Activated CD4-positive, alpha-beta T cell treated with anti-CD3 and anti-CD28 coated beads, Interleukin-2, amount 10 ng/mL, durations not matched to agents 24 days and 14 days (primary cell): ENCODE data around the gene CHRNE. TPM values are rescaled to one million over a fixed set of nuclear protein-coding genes. Genes with fewer than 3 reads are reported as not detected.
A peak's percentile ranks its signal among the peaks of the same experiment; 100 is the strongest.
"Not testable (repeated sequence)": the region's sequence is repeated elsewhere in the genome, so short reads cannot be mapped to it uniquely, and the experiment has no call there.

Source experiments
- DNase-seq: peaks from one replicate; pipeline ENCODE4 v3.0.0; 2022
- H3K27ac Mint-ChIP-seq: one replicate; pipeline ENCODE4 v1.8.0; 2022; ENCODE audit warnings: mild to moderate bottlenecking, mixed read lengths
- H3K27me3 Mint-ChIP-seq: one replicate; pipeline ENCODE4 v1.8.0; 2022; ENCODE audit warnings: mixed read lengths
- H3K36me3 Mint-ChIP-seq: one replicate; pipeline ENCODE4 v1.8.0; 2022; ENCODE audit warnings: low read depth, mild to moderate bottlenecking, mixed read lengths
- H3K4me1 Mint-ChIP-seq: one replicate; pipeline ENCODE4 v1.8.0; 2021; ENCODE audit warnings: mixed read lengths
- H3K4me3 Mint-ChIP-seq: one replicate; pipeline ENCODE4 v1.8.0; 2022; ENCODE audit warnings: mild to moderate bottlenecking, moderate library complexity, mixed read lengths
- H3K9me3 Mint-ChIP-seq: one replicate; pipeline ENCODE4 v1.8.0; 2021; ENCODE audit warnings: mixed read lengths
- intact Hi-C: fragments of 100-400 bp; cut with micrococcal nuclease; formaldehyde crosslinking; loops from one replicate; pipeline ENCODE4 v1.15.1; 2023
- total RNA-seq: library from RNA; stranded (reverse); gene quantifications from 2 replicates; pipeline ENCODE4 v1.2.3, GENCODE V29; 2022

The CHRNE gene
- total RNA-seq, 1 donor from 2014 or later, result 0.42 TPM

- Mint-ChIP-seq H3K36me3 (no peaks in the 10 kb centered on the region), H3K27ac (no peak overlapping the region), H3K4me1 (peaks cover 10% of the 10 kb centered on the region), H3K4me3 (no peak overlapping the region), H3K27me3 (peaks cover 8% of the 10 kb centered on the region), H3K9me3 (no peaks in the 10 kb centered on the region)
- intact Hi-C loops, result loop anchor here (2.0 kb wide), 2 partner anchors 78 to 154 kb away; partner anchors contain the start of gene CAMTA2
- peak; percentile 69 for DNase-seq
Observed at GRCh38 chr17:4908301-4908700, 5.4 kb upstream of the CHRNE start.

- H3K36me3 Mint-ChIP-seq, H3K27me3 Mint-ChIP-seq, H3K9me3 Mint-ChIP-seq, DNase-seq, intact Hi-C loops, H3K27ac Mint-ChIP-seq, H3K4me3 Mint-ChIP-seq: not testable (repeated sequence)
- peaks cover 19% of the 10 kb centered on the region for H3K4me1 Mint-ChIP-seq
Observed at GRCh38 chr17:4906642-4907041, 3.7 kb upstream of the CHRNE start.

- Mint-ChIP-seq H3K4me3 (no peak overlapping the region), H3K27ac (no peak overlapping the region), H3K4me1 (peaks cover 26% of the 10 kb centered on the region), H3K36me3 (no peaks in the 10 kb centered on the region), H3K27me3 (peaks cover 6% of the 10 kb centered on the region), H3K9me3 (no peaks in the 10 kb centered on the region)
- intact Hi-C loops, result loop anchor here (2.0 to 5.0 kb wide), 3 partner anchors 38 to 335 kb away; partner anchors contain the start of genes GLTPD2, RNF167 and SLC25A11
- DNase-seq, result no peak
Observed at GRCh38 chr17:4902540-4902939, 358 bp downstream of the CHRNE start.

GRCh38 chr17:4901648-4902344 is 1.1 kb downstream of the CHRNE start:
- no peak overlapping the region for H3K27ac Mint-ChIP-seq
- DNase-seq, result peak; percentile 70

GRCh38 chr17:4901108-4901647 is 1.7 kb downstream of the CHRNE start:
- intact Hi-C loops, result loop anchor here (5.0 kb wide), 1 partner anchor 334 kb away; no protein-coding TSS in a partner anchor
- Mint-ChIP-seq H3K4me1 (peaks cover 22% of the 10 kb centered on the region), H3K27ac (peak overlapping the region; percentile 41), H3K9me3 (no peaks in the 10 kb centered on the region), H3K4me3 (peak overlapping the region; percentile 89), H3K27me3 (peaks cover 3% of the 10 kb centered on the region), H3K36me3 (peaks cover 2% of the 10 kb centered on the region)
- DNase-seq, result peak; percentile 66

More at GRCh38 chr17:4901648-4902344, 1.1 kb downstream of the CHRNE start:
- Mint-ChIP-seq H3K4me1 (peaks cover 23% of the 10 kb centered on the region), H3K36me3 (no peaks in the 10 kb centered on the region), H3K27me3 (peaks cover 4% of the 10 kb centered on the region), H3K9me3 (no peaks in the 10 kb centered on the region), H3K4me3 (peak overlapping the region; percentile 89)
- intact Hi-C loops, result loop anchor here (2.0 to 5.0 kb wide), 3 partner anchors 39 to 334 kb away; partner anchors contain the start of genes GLTPD2, RNF167 and SLC25A11

GRCh38 chr17:4900231-4901107 is 2.4 kb downstream of the CHRNE start:
- Mint-ChIP-seq H3K36me3 (peaks cover 8% of the 10 kb centered on the region), H3K27ac (peak overlapping the region; percentile 41), H3K4me1 (peaks cover 22% of the 10 kb centered on the region), H3K4me3 (peak overlapping the region; percentile 89), H3K9me3 (no peaks in the 10 kb centered on the region), H3K27me3 (peaks cover 3% of the 10 kb centered on the region)
- intact Hi-C loops, result loop anchor here (5.0 kb wide), 1 partner anchor 333 kb away; no protein-coding TSS in a partner anchor
- peak; percentile 88 for DNase-seq

GRCh38 chr17:4899341-4900230 is 3.3 kb downstream of the CHRNE start, which contains the start of gene C17orf107:
Gene C17orf107, plus strand, starts transcription at chr17:4899536. Its CDS starts 227 bp downstream, at chr17:4899763.
- Mint-ChIP-seq H3K36me3 (peaks cover 12% of the 10 kb centered on the region), H3K4me3 (peak within 1 kb of the TSS; percentile 89), H3K4me1 (peaks cover 22% of the 10 kb centered on the region), H3K27ac (peak within 1 kb of the TSS; percentile 86), H3K9me3 (no peaks in the 10 kb centered on the region), H3K27me3 (peaks cover 3% of the 10 kb centered on the region)
- peak; percentile 97 for DNase-seq
- intact Hi-C loops, result loop anchor here (5.0 kb wide), 1 partner anchor 332 kb away; no protein-coding TSS in a partner anchor

- Mint-ChIP-seq H3K27me3 (peaks cover 3% of the 10 kb centered on the region), H3K9me3 (no peaks in the 10 kb centered on the region), H3K4me1 (peaks cover 22% of the 10 kb centered on the region), H3K27ac (no peak overlapping the region), H3K4me3 (peak overlapping the region; percentile 53), H3K36me3 (peaks cover 12% of the 10 kb centered on the region)
- DNase-seq, result no peak
- intact Hi-C loops, result no loop called here
Observed at GRCh38 chr17:4898927-4899326, 4.0 kb downstream of the CHRNE start.

GRCh38 chr17:4898351-4898750 is 4.5 kb downstream of the CHRNE start:
- no peak for DNase-seq
- H3K27me3 Mint-ChIP-seq, result peaks cover 3% of the 10 kb centered on the region
- no peaks in the 10 kb centered on the region for H3K9me3 Mint-ChIP-seq
- peaks cover 19% of the 10 kb centered on the region for H3K4me1 Mint-ChIP-seq
- peak overlapping the region; percentile 53 for H3K4me3 Mint-ChIP-seq
- H3K36me3 Mint-ChIP-seq, result peaks cover 14% of the 10 kb centered on the region
- no peak overlapping the region for H3K27ac Mint-ChIP-seq
- intact Hi-C loops, result no loop called here

- H3K36me3 Mint-ChIP-seq, result peaks cover 17% of the 10 kb centered on the region
- no peak for DNase-seq
- no peak overlapping the region for H3K4me3 Mint-ChIP-seq
- H3K9me3 Mint-ChIP-seq, result no peaks in the 10 kb centered on the region
- peaks cover 13% of the 10 kb centered on the region for H3K4me1 Mint-ChIP-seq
- H3K27me3 Mint-ChIP-seq, result peaks cover 3% of the 10 kb centered on the region
- intact Hi-C loops, result no loop called here
- no peak overlapping the region for H3K27ac Mint-ChIP-seq
Observed at GRCh38 chr17:4897785-4898184, 5.1 kb downstream of the CHRNE start.

- H3K9me3 Mint-ChIP-seq, result no peaks in the 10 kb centered on the region
- peaks cover 20% of the 10 kb centered on the region for H3K36me3 Mint-ChIP-seq
- H3K27me3 Mint-ChIP-seq, result peaks cover 3% of the 10 kb centered on the region
- intact Hi-C loops, result no loop called here
- H3K4me1 Mint-ChIP-seq, result peaks cover 9% of the 10 kb centered on the region
- H3K27ac Mint-ChIP-seq, result no peak overlapping the region
- no peak overlapping the region for H3K4me3 Mint-ChIP-seq
- no peak for DNase-seq
Observed at GRCh38 chr17:4897198-4897687, 5.7 kb downstream of the CHRNE start.

GRCh38 chr17:4896332-4897197 is 6.3 kb downstream of the CHRNE start:
- DNase-seq, result no peak
- H3K36me3 Mint-ChIP-seq, result peaks cover 21% of the 10 kb centered on the region

More at GRCh38 chr17:4896332-4897197, 6.3 kb downstream of the CHRNE start:
- Mint-ChIP-seq H3K9me3 (no peaks in the 10 kb centered on the region), H3K27me3 (peaks cover 3% of the 10 kb centered on the region), H3K4me1 (peaks cover 9% of the 10 kb centered on the region), H3K4me3 (no peak overlapping the region), H3K27ac (no peak overlapping the region)
- intact Hi-C loops, result no loop called here
